Activated naive CD8-positive, alpha-beta T cell treated with anti-CD3 and anti-CD28 coated beads, Interleukin-2, amount 50 U/mL, for 16 hours (primary cell): ENCODE measurements around the gene ST8SIA1.

ENCODE experiments used
- DNase-seq: peaks from one replicate; pipeline ENCODE4 v3.0.0-alpha.2; 2020; ENCODE audit warnings: low read depth, low spot score

ST8SIA1 gene

DNA sequence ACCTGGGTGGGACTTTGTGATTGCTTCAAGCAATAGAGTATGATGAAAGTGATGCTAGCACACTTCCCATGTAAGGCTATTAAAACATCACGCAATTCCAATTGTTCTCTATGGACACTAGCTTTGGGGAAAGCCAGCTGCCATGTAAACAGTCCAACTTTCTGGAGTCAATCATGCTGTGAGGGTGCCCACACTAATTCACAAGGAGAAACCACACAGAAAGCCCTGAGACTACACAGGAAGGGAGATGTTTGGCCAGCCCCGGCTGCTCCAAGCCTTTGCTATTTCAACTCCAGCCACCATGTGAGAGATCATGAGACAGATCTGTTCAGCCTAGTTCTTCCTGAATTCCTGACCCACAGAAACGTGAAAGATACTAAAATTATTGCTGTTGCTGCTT lies 96.3 kb downstream of the ST8SIA1 start:
- DNase-seq, result no peak

DNA sequence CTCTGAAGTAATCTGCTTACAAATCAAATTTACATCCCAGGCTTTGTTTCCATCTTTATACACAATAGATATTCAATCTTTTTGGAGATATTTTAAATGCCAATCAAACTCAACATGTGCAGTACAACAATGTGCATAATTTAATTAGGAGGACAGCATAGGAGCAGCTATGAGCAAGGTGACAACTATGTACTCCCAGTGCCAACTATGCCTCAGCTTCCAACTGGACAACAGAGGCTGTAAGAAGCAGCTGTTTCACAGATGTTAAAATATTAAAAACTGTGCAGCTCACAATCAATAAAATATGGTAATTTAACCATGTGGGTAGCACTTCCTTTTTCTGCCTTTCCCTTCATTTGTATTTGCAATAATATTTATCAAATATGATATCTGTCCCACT lies 99.9 kb downstream of the ST8SIA1 start:
- no peak for DNase-seq

DNA sequence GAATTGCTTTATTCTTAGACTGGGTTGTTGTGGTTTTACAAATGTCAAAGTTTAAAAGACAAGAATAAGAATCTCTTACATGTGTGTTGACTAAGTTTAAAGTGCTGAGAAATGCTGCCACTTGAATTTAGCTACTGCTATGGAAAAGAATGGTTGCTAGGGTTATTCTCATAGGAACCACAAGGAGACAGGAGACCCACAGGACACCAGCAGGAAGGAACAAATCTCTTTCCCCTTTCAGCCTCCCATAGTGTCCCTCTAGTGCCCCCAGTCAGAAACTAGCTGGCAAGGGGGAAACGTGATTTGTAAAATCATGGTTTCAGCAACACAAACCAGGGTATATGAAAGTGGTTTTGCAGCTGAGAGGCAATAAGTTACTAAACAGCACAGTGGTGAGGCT lies 102.7 kb downstream of the ST8SIA1 start:
- no peak for DNase-seq

DNA sequence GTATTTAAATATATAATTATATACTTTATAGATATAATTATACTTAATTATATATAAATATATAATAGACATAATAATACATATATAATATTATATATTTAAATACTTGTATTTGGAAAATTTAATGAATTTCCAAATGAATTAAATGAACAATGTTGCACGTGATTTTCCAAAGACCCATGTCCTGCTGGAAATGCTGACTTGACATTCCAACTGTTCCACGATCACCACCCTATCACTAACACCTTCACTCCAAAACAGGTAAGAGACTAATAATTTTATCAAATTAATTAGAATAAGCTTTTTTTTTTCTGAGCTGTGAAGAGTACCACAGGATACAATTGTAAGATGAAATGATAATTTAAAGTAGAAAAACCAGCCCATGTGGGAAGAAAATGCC lies 103.4 kb downstream of the ST8SIA1 start:
- no peak for DNase-seq

DNA sequence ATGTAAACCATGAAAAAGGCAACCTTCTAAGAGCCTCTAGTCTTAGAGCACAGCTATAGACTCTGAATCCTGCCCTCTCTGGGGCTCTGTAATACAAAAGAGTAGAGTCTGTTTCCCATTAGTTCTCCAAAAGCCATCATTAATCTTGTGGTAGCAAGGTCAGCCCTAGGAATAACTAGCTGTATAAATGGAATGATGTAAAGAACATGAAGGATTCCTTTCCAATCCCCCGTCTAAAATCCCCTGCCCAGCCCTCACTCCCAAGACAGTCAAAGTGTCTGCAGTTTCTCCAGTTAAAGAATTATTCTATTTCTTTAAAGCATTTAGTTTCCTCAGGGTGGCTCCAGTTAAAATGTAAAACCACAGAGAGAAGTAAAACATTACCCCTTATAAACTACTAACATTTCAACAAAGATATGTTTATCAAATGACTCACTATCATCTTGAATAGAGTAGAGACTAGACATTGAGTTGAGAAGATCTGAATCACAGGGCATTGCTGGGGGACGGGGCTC lies 104.2 kb downstream of the ST8SIA1 start:
- DNase-seq, result no peak

DNA sequence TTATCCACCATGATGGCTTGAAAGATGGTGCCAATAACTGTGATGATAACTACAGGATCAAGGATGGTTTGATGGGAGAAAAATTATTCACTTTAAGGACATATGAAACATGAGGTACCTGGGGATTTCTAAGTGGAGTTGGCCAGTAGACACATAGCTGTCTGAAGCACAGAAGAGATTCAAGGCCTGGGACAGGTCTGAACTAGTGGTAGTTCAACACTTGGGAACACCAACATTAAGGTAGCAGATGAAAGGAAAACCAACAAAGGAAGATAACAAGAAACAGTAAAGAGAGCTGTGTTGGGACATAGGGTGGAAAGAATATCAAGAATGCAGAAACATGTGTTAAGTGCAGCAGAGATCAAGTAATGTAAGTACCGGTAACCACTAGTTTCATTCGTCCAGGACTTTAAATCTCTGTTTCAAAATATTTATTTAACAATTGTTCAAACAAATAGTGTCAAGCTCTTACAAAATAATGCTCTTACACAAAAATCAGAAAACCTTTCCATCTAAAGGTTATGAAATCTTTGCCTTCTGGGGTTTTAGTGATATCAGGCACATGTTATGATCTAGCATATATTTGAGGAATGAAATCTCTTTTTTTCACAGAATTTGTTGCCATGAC lies 104.7 kb downstream of the ST8SIA1 start:
- no peak for DNase-seq

DNA sequence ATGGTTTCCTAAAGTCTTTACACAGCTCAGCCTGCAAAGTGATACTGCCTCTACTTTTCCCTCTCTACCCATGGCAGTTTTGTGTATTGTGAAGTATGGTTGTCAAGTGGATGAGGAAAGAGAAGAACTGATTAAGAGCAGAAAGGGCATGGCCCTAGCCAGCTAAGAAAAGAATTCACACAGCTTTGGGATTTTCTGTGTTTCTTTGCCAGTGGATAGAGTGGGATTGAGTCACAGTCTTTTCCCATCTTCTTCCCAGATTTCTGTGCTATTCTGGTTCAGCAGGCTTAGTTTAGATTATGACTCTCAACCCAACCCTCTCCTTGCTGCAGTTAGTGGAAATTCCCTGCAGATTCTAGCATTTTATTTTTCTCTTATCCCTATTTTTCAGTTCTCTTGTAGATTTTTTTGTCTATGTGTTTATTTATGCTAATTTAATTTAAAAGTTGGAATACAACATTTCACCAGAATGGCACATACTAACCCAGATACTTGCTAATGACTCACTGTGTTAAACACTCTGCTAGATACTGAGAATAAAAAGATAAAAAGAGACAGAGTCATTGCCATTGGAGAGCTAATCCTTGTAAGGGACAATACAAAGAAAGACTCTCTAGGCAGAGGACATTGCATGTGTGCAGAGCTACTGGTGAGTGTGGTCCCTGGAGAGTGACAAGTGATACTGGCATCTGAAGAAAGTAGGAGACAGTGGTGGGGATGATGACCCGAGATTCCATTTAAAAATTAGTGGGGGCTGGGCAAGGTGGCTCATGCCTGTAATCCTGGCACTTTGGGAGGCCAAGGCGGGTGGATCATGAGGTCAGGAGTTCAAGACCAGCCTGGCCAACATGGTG lies 106.3 kb downstream of the ST8SIA1 start:
- DNase-seq, result no peak

DNA sequence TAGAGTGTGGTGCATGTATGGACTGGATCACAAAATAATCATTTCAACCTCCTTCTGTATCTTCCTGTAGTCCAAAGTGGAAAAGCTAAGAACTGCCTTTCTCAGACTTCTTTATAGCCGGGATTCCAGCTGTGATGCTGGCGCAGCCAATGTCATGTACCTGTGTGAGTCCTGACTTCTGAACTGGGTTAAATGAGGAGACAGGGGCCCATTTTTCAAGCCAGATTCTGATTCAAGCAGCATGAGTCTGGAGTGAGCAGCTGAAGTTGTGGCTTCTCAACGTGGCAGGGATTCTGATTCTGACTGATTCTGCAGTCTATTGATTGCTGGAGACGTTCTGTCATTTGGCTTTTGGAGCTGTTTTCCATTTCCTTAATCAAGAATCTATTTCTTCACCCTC lies 111.2 kb downstream of the ST8SIA1 start:
- no peak for DNase-seq

DNA sequence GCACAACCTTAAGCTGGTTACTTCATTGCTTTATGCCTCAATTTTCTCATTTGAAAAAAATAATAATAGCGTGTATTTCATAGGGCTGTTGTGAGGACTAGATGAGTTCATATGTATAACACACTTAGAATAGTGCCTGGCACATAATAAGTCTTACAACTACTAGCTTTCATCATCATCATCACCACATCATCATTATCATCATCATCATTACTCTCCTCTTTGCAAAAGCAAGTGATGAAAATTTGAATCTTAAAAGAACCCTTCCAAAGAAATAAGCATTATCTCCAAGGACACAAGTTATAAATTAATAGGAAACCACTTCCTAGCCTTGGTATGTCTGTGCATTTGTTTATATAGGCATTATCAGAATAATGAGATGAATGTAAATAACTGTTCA lies 117.0 kb downstream of the ST8SIA1 start:
- DNase-seq, result no peak

DNA sequence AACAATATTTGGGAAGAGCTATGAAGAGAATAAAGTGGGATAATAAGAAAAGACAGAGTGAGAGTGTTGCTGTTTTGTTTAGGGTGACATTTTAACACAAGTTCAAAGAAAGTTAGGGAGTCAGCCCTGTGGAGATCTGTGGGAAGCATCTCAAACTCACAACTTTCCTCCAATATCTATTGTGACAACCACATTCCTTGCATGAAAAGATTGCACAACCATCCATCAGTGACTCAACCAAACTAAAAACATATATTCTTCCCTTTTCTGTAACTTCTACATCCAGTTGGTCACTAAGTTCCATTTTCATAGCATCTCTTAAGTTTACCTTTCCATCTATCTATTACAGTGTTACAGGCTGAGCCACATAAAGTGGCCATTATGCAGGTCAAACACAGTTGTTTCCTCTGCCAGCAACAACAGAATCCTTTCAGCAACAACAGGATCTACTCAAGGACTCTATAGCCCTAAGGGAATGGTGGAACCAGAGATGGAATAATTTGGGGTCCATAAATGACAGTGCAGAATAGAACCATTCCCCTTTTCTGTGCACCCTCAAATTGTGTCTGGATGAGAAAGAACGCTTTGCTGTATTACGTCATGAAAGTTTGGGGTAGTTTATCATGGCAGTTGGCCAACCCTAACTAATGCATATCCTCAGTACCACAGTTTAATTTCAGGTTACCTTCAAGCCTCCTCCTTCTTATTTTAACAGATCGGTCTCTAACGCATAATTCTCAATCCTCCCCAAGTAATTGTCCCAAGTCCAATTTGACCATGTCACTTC lies 118.8 kb downstream of the ST8SIA1 start:
- DNase-seq, result no peak

DNA sequence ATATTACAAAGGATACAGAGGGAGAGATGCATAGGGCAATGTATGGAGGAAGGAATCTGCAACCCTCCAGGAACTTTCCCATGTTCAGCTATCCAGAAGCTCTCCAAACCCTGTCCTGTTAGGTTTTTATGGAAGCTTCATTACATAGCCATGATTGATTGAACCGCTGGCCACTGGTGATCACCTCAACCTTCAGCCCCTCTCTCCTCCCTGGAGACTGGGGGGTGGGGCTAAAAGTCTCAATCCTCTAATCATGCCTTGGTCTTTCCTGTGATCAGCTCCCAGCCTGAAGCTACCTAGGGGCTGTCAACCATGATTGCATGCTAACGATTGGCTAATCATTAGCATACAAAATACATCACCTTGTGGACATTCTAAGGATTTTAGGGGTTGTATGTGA lies 123.4 kb downstream of the ST8SIA1 start:
- no peak for DNase-seq

DNA sequence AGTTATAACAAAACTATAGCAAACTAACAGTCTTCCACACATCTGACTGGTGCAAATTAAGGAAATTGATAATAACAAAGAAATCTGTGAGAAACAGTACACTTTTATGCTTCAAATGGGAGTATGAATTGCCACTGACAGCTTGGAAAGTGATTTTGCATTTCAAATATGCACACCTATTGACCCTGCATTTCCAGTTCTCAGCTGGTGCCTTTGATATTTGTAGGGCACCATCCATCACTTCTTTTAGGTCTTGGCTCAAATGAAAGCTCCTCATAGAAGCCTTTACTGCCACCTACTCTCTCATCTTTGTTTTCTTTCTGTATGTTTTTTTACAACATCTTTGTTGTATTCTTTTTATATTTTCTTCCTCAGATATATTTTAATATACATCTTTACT lies 125.1 kb downstream of the ST8SIA1 start:
- no peak for DNase-seq

DNA sequence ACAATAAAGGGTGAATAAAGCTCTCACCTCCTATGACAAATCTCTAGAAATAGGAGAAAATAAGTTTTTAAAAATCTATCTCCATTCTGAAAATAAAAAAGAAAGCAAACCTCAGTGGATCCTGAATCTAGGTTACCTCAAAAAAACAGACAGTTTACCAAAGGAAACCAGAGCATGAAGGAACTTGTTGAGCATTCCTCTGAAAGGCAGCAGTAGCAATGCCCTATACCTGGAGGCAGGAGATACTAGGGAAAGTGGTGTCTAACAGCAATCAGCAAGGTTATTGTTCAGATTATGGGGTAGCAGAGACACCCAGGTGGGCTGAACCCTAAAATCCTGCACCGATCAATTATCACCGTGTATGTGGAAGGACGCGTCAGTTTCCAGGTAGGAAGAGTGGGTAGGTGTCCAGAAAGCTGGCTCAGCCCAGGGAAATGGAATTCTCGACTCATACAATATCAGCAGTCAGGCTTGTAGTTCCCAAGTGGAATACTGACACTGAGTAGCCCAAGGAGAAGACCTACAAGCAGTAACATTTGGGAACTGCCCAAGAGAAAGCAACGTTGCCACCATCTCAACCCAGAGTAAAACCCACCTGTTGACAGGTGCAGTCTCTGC lies 128.3 kb downstream of the ST8SIA1 start:
- no peak for DNase-seq

DNA sequence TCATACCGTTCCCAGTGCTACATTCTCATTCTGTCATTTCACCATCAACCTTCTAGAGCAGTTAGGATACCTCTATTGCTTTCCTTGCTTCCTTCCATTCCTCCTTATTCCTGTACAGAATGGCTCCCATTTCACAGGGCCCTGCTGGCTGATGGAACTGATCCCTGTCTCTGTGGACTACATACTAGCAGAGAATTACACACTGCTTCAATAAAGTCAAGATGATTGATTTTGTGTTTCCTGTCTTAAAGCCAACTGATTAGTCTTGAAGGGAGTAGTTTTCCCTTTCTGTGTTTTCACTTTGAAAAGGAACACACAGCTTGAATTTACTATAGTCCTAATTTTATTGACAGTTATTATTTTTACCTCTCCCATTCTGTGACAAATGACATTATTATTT lies 130.1 kb downstream of the ST8SIA1 start:
- DNase-seq, result no peak

DNA sequence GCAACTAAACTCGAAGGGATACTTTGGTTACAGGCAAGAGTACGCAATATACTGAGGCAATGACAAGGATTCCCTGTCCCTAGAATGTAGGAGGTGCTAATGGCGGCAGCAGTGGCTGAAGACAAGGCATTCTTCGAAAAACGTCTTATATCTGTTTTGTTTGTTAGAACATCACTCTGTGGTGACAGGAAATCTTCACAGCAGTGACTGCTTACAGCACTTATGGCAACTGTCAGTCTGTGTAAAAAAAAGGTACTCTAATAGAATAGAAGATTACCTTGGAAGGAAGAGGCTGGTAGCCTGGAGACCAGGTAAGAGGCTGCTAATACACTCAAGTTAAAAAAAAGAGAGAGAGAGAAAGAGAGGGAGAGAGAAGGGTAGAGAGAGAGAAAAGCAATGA lies 131.7 kb downstream of the ST8SIA1 start:
- DNase-seq, result no peak

DNA sequence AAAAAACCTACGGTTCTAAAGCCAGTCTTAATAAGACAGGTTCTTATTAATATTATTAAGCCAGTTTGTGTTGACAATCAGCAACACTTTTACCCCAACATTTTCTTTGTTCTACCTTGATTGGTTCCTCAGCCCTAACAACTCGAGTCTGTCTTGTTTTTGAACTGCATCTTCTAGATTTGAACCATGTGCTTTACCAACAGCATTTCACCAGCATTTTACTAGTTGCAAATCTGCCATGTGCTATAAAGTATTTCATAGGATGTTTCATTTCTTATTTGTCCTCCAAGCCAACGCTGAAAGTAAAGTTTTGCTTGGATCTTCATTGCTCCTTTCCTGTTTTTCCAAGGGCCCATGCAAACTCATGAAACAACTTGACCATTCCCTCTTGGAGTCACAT lies 133.4 kb downstream of the ST8SIA1 start:
- no peak for DNase-seq

DNA sequence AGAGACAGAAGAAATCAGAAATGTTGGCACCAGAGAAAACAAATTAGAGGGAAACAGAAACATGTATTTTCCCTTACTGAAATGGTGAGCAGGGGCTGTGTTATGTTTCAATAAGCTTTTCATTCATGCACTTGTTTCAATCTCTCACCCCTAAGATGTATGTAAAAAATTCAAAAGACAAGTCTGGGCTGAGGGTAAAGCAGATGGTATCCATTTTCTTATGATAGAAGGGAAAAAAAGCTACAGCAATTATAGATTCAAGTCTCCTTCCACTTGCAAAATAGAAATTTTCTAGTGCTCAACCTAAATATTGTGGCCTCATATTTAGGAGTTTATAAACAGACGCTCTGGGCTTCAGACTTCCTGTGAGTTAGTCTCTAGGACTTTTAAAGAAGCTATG lies 138.3 kb downstream of the ST8SIA1 start:
- no peak for DNase-seq

DNA sequence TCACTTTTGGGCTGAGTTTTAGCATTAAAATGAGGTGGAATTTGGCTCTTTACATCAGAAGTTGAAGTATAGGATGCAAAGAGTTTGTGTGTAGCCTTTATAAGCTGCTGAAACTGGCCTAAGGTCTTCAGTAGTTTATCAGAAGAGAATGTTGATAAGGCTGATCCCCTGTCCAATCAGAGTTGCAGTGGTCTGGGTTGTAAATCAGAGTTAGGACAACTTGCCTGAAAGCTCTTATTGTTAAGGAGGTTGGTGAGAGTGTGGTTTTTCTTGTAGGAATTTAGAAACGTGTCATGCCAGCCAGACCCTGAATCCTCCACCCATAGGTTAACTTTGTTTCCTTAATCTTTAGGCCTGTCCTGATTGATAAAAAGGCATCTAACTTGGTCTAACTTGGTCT lies 143.5 kb downstream of the ST8SIA1 start:
- no peak for DNase-seq

DNA sequence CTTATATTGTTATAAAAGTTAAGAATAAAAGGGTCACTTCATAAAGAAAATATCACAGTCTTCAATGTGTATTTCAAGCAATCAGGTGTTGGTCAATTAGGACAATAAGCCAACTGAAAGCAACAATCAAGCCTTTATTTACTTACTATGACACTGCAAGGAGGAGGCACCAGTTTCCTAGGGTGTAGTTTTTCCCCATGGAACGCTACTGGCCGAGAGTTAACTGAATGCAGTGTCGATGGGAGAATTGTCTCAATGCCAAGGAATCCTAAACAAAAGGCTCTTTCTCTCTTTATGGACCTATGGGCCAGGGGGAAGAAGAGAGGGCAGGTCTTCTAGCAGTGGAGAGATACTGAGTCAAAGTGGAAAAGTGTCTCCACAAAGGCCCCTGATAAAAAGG lies 146.1 kb downstream of the ST8SIA1 start:
- DNase-seq, result no peak

DNA sequence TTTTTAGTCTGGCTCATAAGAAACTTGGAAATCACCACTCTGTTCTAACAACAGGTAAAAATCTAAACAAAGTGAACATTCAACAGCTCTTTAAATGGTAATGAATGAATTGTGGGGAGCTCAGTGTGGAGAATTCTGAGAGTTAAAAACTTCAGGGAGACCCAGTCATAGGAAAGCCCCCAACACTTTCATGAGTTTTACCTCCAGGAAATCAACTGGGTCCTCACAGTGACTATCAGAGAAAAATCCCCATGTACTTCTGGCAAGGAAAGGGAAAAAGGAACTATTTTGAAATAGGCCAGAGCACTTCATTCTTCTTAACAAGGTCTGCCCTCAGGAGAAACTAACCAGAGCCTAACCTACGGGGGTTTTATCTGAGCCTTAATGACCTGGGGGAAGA lies 153.8 kb downstream of the ST8SIA1 start:
- DNase-seq, result no peak

DNA sequence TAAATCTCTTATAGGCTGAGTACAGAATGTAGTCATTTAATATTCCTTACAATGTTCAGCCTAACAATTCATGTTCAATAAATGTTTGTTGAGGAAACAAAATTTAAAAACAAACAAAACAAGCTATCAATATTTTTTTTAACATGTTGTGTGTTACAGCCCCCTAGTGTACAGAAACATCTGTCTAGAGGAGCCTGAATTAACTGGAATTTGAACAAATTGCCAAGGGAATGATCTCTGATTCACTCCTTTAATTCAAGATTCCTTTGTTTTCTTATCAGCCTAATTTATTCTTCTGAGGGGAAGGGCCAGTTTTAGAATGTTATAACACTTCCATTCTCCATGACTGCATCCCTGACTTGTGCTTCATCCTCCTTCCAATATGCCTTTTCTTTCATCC lies 161.3 kb downstream of the ST8SIA1 start:
- DNase-seq, result no peak

DNA sequence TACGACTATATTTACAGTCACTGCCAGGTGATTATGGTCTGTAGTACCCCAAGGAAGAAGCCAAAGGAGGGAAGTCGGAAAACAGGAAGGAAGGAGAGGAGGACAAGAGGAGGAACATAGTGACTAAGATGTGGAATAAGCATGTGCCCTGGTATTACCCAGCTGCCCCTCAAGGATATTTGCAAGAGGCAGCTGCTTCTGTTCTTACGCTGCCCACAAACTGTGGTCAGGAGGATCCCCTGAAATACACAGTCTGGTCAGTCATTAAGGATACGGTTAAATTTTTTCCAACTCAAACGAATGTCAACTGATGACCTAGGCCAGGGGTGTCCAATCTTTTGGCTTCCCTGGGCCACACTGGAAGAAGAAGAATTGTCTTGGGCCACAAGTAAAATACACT lies 162.0 kb downstream of the ST8SIA1 start:
- no peak for DNase-seq
